ENCODE data around the gene TMEM222.
"Not testable (repeated sequence)": the region's sequence is repeated elsewhere in the genome, so short reads cannot be mapped to it uniquely, and the experiment has no call there.

The TMEM222 gene

DNA sequence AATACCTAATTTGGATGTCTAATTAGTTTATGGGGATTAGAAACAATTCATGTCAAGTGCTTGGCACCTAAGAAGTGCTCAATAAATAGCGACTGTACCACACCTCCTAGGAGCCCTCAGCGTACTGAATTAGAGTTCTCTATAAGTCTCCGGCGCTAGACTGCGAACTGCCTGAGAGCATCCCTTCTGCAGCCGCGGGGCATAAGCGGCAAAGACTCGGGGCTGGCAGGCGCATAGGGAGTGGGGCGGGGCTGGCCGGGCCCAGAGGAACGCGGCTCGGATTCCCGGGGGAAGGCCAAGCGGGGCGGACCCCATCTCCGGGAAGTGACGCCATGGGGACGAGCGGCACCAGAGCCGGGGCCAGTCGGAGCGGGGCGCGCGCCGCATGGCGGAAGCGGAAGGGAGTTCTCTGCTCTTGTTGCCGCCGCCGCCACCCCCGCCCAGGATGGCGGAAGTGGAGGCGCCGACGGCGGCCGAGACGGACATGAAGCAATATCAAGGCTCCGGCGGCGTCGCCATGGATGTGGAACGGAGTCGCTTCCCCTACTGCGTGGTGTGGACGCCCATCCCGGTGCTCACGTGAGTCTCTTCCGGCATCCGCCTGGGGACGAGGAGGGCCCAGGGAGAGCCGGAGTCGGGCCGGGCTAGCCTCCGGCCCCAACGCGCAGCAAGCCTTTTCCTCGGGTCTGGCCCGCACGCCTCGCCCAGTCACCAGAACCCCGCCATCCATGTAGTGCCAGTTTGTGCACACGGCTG, at the start of gene TMEM222:
TSS of gene TMEM222 (plus strand) at position 351 of the 756 bp plus-strand sequence. CDS start at position 386, 35 bp downstream.
- peak; percentile 91 to 93 for DNase-seq (ENCODE audit: low read depth in 2 of 2)

GRCh38 chr1:27274204-27274603, 47.8 kb upstream of the TMEM222 start:
- no peak for DNase-seq (ENCODE audit: low read depth in 2 of 2)

GRCh38 chr1:27275696-27276095, 46.3 kb upstream of the TMEM222 start:
- DNase-seq (ENCODE audit: low read depth in 2 of 2): no peak

DNA sequence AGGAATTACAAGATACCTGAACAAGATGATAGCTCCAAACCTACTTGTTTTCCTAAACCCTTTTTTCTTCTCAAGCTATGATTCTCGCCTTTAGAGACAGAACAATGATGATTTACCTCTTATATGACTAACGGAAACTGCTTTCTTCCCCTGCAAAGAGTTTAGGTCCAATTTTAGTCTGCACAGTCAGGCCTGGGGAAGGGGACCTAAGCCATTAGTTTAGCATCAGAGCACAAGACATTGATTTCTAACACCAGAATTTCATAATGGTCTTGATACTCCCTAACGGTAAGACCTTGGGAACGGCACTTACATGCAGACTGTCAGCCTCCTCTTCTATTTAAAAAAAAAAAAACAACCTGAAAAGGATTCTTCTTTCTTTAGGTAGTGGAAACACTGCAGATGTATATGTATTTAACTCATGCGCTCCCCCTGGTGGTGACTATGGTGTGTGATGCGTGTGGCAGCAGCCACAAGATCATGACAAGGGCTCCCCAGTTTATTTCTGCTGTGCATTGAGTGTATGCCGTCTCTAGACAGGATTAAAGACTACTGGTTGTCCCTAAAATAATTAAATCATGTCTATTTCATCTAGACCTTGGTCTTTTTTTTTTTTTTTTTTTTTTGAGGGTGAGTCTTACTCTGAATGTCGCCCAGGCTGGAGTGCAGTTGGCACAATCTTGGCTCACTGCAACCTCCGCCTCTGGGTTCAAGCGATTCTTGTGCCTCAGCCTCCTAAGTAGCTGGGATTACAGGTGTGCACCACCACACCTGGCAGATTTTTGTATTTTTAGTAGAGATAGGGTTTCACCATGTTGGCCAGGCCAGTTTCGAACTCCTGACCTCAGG, 37.3 kb upstream of the TMEM222 start:
- peak; percentile 70 to 89 for DNase-seq (ENCODE audit: low read depth in 2 of 2)

DNA sequence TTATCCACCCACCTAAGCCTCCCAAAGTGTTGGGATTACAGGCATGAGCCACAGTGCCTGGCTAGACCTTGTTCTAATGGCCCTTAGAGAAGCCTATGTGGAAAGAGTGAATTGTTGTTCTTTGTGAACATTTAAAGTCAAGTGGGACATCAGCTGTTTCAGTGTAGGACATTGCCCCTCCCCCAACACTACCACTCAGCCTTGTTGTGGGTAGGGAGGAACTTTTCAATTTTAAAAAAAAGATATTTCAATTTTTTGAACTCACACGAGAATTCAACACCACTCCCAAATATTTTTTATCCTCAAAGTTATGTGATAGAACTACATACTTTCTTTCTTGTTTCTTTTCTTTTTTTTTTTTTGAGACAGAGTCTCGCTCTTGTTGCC, 36.7 kb upstream of the TMEM222 start:
- DNase-seq (ENCODE audit: low read depth in 2 of 2): no peak

GRCh38 chr1:27285821-27286220, 36.1 kb upstream of the TMEM222 start:
- DNase-seq (ENCODE audit: low read depth in 2 of 2): not testable (repeated sequence)

DNA sequence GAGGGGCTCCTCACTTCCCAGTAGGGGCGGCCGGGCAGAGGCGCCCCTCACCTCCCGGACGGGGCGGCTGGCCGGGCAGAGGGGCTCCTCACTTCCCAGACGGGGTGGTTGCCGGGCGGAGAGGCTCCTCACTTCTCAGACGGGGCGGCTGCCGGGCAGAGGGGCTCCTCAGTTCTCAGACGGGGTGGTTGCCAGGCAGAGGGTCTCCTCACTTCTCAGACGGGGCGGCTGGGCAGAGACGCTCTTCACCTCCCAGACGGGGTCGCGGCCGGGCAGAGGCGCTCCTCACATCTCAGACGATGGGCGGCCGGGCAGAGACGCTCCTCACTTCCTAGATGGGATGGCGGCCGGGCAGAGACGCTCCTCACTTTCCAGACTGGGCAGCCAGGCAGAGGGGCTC, 32.8 kb upstream of the TMEM222 start:
- DNase-seq (ENCODE audit: low read depth in 2 of 2): not testable (repeated sequence)

DNA sequence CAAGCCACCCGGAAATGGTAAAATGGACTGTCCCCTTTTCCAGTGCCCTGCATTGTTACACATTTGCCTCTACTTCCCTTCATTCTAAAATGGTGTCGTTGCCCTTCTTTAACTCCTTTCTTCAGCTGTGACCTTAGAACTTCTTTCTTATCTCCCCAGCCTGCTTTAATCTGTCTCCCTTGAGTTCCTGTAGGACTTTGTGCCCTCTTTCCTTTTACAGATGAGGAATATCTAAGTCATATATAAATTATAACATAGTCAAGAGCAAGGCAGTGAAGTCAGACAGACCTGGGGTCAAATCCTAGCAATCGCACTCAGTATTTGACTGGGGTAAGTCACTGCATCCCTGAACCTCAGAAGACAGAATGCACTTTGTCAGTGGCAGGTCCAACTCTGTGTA, 31.4 kb upstream of the TMEM222 start:
- no peak for DNase-seq (ENCODE audit: low read depth in 2 of 2)

DNA sequence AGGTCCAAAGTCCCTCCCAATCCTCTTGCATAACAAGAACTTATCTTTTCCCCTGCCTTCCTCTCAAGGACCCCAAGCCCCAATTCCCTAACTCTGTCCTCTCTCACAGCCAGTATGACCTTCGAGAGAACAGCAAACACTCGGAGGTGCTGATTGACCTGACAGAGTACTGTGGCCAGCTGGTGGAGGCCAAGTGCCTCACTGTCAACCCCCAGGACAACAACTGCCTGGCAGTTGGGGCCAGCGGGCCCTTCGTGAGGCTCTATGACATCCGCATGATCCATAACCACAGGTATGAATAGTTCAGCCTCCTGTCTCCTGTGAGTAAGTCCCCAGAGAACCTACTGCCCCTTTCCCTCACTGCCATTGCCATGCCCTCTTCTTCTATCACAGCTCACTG, 29.9 kb upstream of the TMEM222 start:
- DNase-seq (ENCODE audit: low read depth in 2 of 2): no peak

GRCh38 chr1:27293915-27294314, 28.0 kb upstream of the TMEM222 start:
- no peak for DNase-seq (ENCODE audit: low read depth in 2 of 2)

DNA sequence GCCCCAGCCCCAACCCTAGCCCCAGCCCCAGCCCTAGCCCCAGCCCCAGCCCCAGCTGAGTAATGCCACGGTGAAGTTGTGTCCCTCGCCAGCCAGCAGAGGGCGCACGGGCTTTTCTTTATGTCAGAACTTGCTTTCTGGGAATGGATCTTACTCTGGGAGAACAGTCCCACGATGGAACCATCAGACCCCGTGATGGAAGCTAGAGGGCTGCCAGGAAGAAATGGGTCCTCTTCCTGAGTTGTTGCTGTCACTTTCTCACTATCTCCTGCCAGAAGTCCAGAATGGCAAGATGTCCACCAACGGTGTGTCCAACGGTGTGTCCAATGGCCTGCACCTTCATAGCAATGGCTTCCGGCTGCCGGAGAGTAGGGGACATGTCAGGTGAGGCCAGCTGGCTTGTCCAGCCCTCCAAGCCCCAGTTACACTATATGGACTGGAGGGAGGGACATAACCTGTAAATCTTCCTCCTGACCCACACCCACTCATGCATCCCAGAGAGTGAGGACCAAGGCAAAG, 25.1 kb upstream of the TMEM222 start:
- peak; percentile 17 to 61 for DNase-seq (ENCODE audit: low read depth in 2 of 2)

DNA sequence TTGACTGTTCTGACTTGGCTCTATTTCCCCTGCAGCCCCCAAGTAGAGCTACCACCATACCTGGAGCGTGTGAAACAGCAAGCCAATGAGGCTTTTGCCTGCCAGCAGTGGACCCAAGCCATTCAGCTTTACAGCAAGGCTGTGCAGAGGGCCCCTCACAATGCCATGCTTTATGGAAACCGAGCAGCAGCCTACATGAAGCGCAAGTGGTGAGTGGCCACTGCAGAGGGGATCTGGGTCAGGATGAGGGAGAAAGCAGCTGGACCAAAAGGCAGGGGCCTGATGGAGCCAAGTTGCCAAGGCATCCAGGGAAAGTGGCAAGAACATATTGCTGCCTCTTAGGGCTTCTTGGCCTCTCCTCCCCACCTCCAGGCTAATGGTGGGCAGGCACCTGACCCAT, 24.1 kb upstream of the TMEM222 start:
- no peak for DNase-seq (ENCODE audit: low read depth in 2 of 2)

- DNase-seq (ENCODE audit: low read depth in 2 of 2): no peak
Observed at GRCh38 chr1:27298632-27299384, 23.2 kb upstream of the TMEM222 start.

GRCh38 chr1:27299385-27300271, 22.3 kb upstream of the TMEM222 start:
- no peak for DNase-seq (ENCODE audit: low read depth in 2 of 2)

GRCh38 chr1:27300341-27301051, 21.5 kb upstream of the TMEM222 start:
- DNase-seq (ENCODE audit: low read depth in 2 of 2): peak; percentile 42 to 59

- DNase-seq (ENCODE audit: low read depth in 2 of 2): no peak
Observed at GRCh38 chr1:27301052-27301422, 20.9 kb upstream of the TMEM222 start.

GRCh38 chr1:27301582-27302199, 20.3 kb upstream of the TMEM222 start:
- no peak for DNase-seq (ENCODE audit: low read depth in 2 of 2)

GRCh38 chr1:27302612-27303011, 19.4 kb upstream of the TMEM222 start:
- DNase-seq (ENCODE audit: low read depth in 2 of 2): no peak

GRCh38 chr1:27303509-27303908, 18.5 kb upstream of the TMEM222 start:
- no peak for DNase-seq (ENCODE audit: low read depth in 2 of 2)

DNA sequence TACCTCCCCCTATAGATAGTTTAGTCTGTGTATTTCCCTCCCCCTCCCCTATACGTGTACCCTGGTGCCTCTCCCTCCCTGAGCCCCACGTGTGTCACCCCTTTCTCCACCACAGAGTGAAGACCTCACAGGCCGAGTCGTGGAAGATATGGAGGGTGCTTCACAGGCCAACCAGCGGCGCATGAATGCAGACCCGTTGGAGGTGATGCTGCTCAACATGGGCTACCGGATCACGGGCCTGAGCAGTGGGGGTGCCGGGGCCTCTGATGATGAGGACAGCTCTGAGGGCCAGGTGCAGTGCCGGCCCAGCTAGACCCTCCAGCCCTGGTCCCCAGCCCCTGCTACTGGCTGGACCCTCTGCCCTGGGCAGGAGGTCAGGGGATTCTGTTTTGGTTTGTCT, 15.9 kb upstream of the TMEM222 start:
- DNase-seq (ENCODE audit: low read depth in 2 of 2): no peak
